ENCODE measurements around the gene TNFSF9.

DNA sequence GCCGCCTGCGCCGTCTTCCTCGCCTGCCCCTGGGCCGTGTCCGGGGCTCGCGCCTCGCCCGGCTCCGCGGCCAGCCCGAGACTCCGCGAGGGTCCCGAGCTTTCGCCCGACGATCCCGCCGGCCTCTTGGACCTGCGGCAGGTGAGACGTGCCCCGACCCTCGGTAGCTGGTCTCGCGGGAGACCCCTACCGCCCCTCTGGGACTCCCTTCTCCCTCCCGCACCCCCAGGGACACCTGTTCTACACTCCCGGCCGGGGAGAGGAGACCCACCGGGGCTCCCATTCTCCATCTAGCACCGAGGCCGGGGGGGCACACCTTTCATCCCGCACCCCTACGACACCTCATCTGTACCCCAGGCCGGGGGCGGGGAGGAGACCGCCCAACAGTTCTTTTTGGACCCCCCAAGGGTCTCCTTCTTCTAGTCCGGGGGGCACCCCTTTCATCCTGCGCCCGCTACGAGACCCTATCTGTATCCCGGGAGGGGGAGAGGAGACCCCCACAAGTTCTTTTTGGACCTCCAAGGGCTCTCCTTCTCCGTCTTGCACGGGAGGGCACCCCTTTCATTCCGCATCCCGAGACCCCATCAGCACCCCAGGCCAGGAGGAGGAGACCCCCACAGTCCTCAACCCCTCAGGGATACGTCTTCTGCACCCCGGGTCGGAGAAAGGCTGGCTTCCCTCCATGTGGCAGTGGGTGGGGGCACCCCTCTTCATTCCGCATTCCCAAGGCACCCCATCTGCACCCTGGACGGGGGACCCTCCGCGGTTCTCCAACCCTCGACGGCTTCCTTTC lies 533 bp downstream of the TNFSF9 start:
- no peak for TF ChIP-seq GATA2 (IDR thresholded peaks at IDR 0.05; ENCODE audit: low read depth, low read length)
- TF ChIP-seq GATA3 (IDR thresholded peaks at IDR 0.05; ENCODE audit: low read depth, low read length) = no peak
